Measurements from ENCODE around the gene CHN2. TPM values are rescaled to one million over a fixed set of nuclear protein-coding genes. Genes with fewer than 3 reads are reported as not detected.

The CHN2 gene
- total RNA-seq, 4 donors from 2014 or later, result 5.6 to 36.7 (median 16.8) TPM

GRCh38 chr7:29353810-29354209 lies 159.2 kb downstream of the CHN2 start:
- Histone ChIP-seq H3K27me3 (no peaks in the 10 kb centered on the region), H3K4me1 (no peaks in the 10 kb centered on the region), H3K4me3 (no peak overlapping the region), H3K27ac (no peak overlapping the region), H3K9me3 (no peaks in the 10 kb centered on the region), H3K36me3 (no peaks in the 10 kb centered on the region)
- WGBS, 2 donors (ENCODE audit: low coverage in 1 of 2), result 83 to 84% methylated on average over 3 to 5 of the region's 5 CpGs
- no peak for DNase-seq
- TF ChIP-seq, protein P1, sequence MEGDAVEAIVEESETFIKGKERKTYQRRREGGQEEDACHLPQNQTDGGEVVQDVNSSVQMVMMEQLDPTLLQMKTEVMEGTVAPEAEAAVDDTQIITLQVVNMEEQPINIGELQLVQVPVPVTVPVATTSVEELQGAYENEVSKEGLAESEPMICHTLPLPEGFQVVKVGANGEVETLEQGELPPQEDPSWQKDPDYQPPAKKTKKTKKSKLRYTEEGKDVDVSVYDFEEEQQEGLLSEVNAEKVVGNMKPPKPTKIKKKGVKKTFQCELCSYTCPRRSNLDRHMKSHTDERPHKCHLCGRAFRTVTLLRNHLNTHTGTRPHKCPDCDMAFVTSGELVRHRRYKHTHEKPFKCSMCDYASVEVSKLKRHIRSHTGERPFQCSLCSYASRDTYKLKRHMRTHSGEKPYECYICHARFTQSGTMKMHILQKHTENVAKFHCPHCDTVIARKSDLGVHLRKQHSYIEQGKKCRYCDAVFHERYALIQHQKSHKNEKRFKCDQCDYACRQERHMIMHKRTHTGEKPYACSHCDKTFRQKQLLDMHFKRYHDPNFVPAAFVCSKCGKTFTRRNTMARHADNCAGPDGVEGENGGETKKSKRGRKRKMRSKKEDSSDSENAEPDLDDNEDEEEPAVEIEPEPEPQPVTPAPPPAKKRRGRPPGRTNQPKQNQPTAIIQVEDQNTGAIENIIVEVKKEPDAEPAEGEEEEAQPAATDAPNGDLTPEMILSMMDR (IDR thresholded peaks at IDR 0.05), result no peak
- intact Hi-C loops (cut with DNase I; ENCODE audit: low total_unique reads), result no loop called here
- in situ Hi-C loops (cut with MboI; ENCODE audit: low pct_ligation_motif_present in 1 of 4, low pct_unique_long_range_greater_than_20kb in 1 of 4, low sequenced_read_pairs in 3 of 4), result no loop called here

DNA sequence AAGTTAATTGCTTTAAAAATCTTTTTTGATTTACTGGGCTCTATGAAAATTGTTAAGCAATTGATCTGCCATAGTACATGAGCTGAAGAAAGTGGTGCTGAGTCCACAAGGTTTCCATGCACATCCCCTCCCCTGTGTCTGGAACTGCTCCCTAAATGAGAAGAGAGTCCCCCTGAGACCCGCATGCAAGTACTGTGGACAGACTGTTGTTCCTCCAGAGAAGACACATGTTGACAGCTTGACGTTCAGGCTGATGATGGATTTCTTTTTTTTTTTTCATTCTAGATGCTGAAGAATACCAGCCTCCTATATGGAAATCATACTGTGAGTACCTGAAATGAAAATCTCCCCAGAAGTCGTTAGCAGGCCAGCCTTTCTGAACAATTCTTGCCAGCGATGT lies 159.8 kb downstream of the CHN2 start:
- intact Hi-C loops (cut with DNase I; ENCODE audit: low total_unique reads) (no loop called here), in situ Hi-C loops (cut with MboI; ENCODE audit: low pct_ligation_motif_present in 1 of 4, low pct_unique_long_range_greater_than_20kb in 1 of 4, low sequenced_read_pairs in 3 of 4) (no loop called here)
- Histone ChIP-seq H3K4me1 (no peaks in the 10 kb centered on the region), H3K9me3 (no peaks in the 10 kb centered on the region), H3K27ac (no peak overlapping the region), H3K4me3 (no peak overlapping the region), H3K27me3 (no peaks in the 10 kb centered on the region), H3K36me3 (no peaks in the 10 kb centered on the region)
- TF ChIP-seq, protein P1 (IDR thresholded peaks at IDR 0.05), result no peak
- no peak for TF ChIP-seq EP300 (IDR thresholded peaks at IDR 0.05; ENCODE audit: low read depth)
- no peak for DNase-seq
- WGBS, 2 donors (ENCODE audit: low coverage in 1 of 2), result 86% methylated on average over 4 of the region's 4 CpGs; no CpG with 5 or more reads in 1 of the 2 donors

DNA sequence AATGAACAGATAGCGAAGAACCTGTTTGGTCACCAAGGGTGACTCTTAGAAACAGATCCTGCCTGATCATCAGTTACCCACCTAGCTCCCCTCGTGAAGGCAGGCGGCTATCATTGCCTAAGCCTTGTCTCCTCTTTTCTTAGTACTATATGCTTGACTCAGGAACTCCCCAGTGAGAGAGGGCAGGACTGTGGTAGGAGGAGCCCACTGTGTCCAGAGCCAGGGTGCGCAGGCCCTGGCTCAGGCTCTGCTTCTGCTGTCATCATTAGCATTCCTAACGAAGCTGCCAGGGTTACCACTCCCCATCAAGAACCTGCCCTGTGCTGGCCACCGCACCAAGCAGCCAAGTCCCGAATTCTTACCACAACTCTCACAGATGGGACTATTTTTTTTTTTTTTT lies 160.8 kb downstream of the CHN2 start:
- no peak overlapping the region for H3K27ac ChIP-seq
- intact Hi-C loops (cut with DNase I; ENCODE audit: low total_unique reads), result no loop called here
- no peaks in the 10 kb centered on the region for H3K9me3 ChIP-seq
- DNase-seq, result no peak
- no peaks in the 10 kb centered on the region for H3K4me1 ChIP-seq
- TF ChIP-seq POLR2A (IDR thresholded peaks at IDR 0.05) (no peak), EP300 (IDR thresholded peaks at IDR 0.05; ENCODE audit: low read depth) (no peak), POLR2AphosphoS5 (IDR thresholded peaks at IDR 0.05) (no peak)
- TF ChIP-seq, protein P1 (IDR thresholded peaks at IDR 0.05), result no peak
- 91 to 97% methylated on average over 6 to 7 of the region's 7 CpGs for WGBS, 2 donors (ENCODE audit: low coverage in 1 of 2)
- in situ Hi-C loops (cut with MboI; ENCODE audit: low pct_ligation_motif_present in 1 of 4, low pct_unique_long_range_greater_than_20kb in 1 of 4, low sequenced_read_pairs in 3 of 4), result no loop called here
- no peaks in the 10 kb centered on the region for H3K36me3 ChIP-seq
- no peaks in the 10 kb centered on the region for H3K27me3 ChIP-seq
- no peak overlapping the region for H3K4me3 ChIP-seq

GRCh38 chr7:29356631-29357030 lies 162.1 kb downstream of the CHN2 start:
- Histone ChIP-seq H3K36me3 (no peaks in the 10 kb centered on the region), H3K27me3 (no peaks in the 10 kb centered on the region), H3K4me1 (no peaks in the 10 kb centered on the region), H3K9me3 (no peaks in the 10 kb centered on the region), H3K4me3 (no peak overlapping the region), H3K27ac (no peak overlapping the region)
- intact Hi-C loops (cut with DNase I; ENCODE audit: low total_unique reads), result no loop called here
- WGBS, 2 donors (ENCODE audit: low coverage in 1 of 2), result 96% methylated on average over 9 of the region's 9 CpGs
- in situ Hi-C loops (cut with MboI; ENCODE audit: low pct_ligation_motif_present in 1 of 4, low pct_unique_long_range_greater_than_20kb in 1 of 4, low sequenced_read_pairs in 3 of 4), result no loop called here
- DNase-seq, result no peak
- TF ChIP-seq POLR2A (IDR thresholded peaks at IDR 0.05) (no peak), POLR2AphosphoS5 (IDR thresholded peaks at IDR 0.05) (no peak), EP300 (IDR thresholded peaks at IDR 0.05; ENCODE audit: low read depth) (no peak)
- TF ChIP-seq, protein P1 (IDR thresholded peaks at IDR 0.05), result no peak

Data from transverse colon (tissue), 4 donors.